Lower lobe of right lung (tissue), 2 donors: ENCODE data around the gene DPYD. TPM values are rescaled to one million over a fixed set of nuclear protein-coding genes. Genes with fewer than 3 reads are reported as not detected.

Source experiments
- ATAC-seq, 2 donors: fragments of 200-7000 bp; cut with Tn5 transposase; one replicate each; pipeline ENCODE4 v1.9.1; 2020 to 2022; ENCODE audit warnings: mild to moderate bottlenecking in 2 of 2, moderate library complexity in 2 of 2
- DNase-seq: peaks from one replicate; pipeline ENCODE4 v3.0.0-alpha.2; 2020
- H3K27ac ChIP-seq: fragments of 200-600 bp; one replicate; pipeline ENCODE4 v1.8.0; 2022
- H3K27me3 ChIP-seq: fragments of 200-600 bp; one replicate; pipeline ENCODE4 v1.8.0; 2022; ENCODE audit warnings: low read depth
- H3K36me3 ChIP-seq: fragments of 200-600 bp; one replicate; pipeline ENCODE4 v1.8.0; 2022; ENCODE audit warnings: mild to moderate bottlenecking
- H3K4me1 ChIP-seq: fragments of 200-600 bp; one replicate; pipeline ENCODE4 v1.8.0; 2022
- H3K4me3 ChIP-seq: fragments of 200-600 bp; one replicate; pipeline ENCODE4 v1.8.0; 2022; ENCODE audit warnings: mild to moderate bottlenecking
- H3K9me3 ChIP-seq: fragments of 200-600 bp; one replicate; pipeline ENCODE4 v1.8.0; 2022
- intact Hi-C: fragments of 100-400 bp; cut with DNase I; formaldehyde crosslinking; loops from one replicate; pipeline ENCODE4 v1.11.0; 2022
- total RNA-seq: library from RNA; stranded (reverse); fragmentation: NEBNext Ultra II Directional; extraction: Animal tissue kit (Norgen Biotek cat#: 25700); gene quantifications from one replicate; pipeline ENCODE4 v1.2.1, GENCODE V29; 2021
- TF ChIP-seq, protein P1 (sequence below): fragments of 200-600 bp; IDR thresholded peaks from one replicate; pipeline ENCODE4 v1.8.0; 2022; ENCODE audit warnings: antibody characterized with exemption, mild to moderate bottlenecking
- donor health status: DM: no; HTN: yes; CAD: no; lungs with severe emphysema.

DPYD gene
- total RNA-seq, 1 donor from 2014 or later = 91.9 TPM

DNA sequence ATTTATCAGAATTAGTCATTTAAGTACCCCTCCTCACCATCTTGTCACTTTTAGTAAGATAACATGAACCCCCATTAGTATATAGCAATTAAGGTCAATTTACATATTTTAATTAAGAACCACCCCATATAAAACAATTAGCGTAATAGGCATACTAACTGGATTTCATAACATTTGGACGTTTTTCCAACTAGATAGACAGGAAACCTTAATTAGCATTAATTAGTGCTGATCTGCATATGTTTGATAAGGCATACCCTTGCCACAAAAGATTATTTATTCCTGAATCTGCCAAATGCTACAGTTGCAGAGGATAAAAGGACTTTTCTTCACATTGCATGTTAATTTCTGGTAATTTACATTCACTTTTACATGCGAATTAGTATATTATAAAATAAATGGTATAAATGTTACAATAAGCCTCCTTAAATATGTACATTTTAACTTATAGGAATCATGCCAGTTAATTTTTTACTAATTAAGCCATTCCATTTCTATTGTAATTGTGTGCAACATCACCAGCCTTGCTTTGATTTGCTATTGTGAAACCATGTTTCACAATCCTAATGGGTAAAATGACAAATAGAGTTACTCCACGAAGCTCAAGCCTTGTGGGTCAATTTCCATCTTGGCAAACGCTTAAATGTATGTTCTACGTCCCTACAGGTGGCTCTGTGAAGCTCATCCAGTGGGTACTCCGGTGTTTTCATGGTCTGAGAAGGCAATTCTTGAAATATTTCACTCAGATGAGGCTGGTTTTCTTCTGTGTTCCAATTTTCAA is 469.6 kb downstream of the DPYD start:
- Histone ChIP-seq H3K36me3 (peaks cover 19% of the 10 kb centered on the region), H3K4me1 (no peaks in the 10 kb centered on the region), H3K27me3 (no peaks in the 10 kb centered on the region), H3K9me3 (no peaks in the 10 kb centered on the region), H3K4me3 (no peak overlapping the region), H3K27ac (no peak overlapping the region)
- TF ChIP-seq, protein P1, sequence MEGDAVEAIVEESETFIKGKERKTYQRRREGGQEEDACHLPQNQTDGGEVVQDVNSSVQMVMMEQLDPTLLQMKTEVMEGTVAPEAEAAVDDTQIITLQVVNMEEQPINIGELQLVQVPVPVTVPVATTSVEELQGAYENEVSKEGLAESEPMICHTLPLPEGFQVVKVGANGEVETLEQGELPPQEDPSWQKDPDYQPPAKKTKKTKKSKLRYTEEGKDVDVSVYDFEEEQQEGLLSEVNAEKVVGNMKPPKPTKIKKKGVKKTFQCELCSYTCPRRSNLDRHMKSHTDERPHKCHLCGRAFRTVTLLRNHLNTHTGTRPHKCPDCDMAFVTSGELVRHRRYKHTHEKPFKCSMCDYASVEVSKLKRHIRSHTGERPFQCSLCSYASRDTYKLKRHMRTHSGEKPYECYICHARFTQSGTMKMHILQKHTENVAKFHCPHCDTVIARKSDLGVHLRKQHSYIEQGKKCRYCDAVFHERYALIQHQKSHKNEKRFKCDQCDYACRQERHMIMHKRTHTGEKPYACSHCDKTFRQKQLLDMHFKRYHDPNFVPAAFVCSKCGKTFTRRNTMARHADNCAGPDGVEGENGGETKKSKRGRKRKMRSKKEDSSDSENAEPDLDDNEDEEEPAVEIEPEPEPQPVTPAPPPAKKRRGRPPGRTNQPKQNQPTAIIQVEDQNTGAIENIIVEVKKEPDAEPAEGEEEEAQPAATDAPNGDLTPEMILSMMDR = no peak
- DNase-seq = no peak
- intact Hi-C loops = no loop called here
- ATAC-seq = no peak

DNA sequence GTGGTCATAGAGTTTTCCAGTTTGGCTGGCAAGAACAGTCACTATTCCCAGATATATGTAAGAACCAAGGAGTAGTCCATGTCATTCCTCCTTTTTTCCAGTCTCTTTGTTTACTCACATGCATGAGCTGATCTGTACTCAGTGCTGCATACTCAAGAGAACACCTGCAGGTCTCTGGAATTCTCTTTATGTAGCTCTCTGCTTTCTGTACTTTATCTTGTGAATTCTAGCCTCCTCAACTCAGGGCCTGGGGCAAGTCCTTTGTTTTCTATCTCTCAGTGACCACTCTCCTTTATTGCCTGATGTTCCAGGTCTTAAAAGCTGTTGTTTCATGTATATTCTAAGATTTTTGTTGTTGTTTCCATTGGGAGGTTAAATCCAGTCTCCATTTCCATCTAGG is 478.9 kb downstream of the DPYD start:
- Histone ChIP-seq H3K27me3 (no peaks in the 10 kb centered on the region), H3K4me3 (no peak overlapping the region), H3K27ac (no peak overlapping the region), H3K4me1 (no peaks in the 10 kb centered on the region), H3K9me3 (no peaks in the 10 kb centered on the region), H3K36me3 (peaks cover 12% of the 10 kb centered on the region)
- ATAC-seq = no peak
- TF ChIP-seq, protein P1 = no peak
- intact Hi-C loops = no loop called here
- DNase-seq = no peak

DNA sequence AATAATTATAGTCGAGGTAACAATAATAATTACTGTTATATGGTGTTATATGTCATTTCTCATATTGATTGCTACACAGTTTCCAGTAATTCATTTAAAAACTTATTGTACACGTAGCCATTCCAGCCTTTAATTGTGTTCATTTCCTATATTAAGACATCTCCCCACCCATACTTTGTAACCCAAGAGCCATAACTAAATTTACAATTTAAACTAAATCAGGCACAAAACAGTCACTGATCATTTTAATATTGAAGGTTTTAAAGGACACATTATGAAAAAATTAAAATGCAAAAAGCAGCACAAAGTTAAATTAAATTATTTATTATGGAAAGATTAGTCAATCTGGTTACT is 487.0 kb downstream of the DPYD start:
- Histone ChIP-seq H3K36me3 (no peaks in the 10 kb centered on the region), H3K27ac (no peak overlapping the region), H3K4me1 (no peaks in the 10 kb centered on the region), H3K27me3 (no peaks in the 10 kb centered on the region), H3K4me3 (no peak overlapping the region), H3K9me3 (no peaks in the 10 kb centered on the region)
- TF ChIP-seq, protein P1 = no peak
- DNase-seq (no peak), ATAC-seq (no peak)
- intact Hi-C loops = no loop called here

DNA sequence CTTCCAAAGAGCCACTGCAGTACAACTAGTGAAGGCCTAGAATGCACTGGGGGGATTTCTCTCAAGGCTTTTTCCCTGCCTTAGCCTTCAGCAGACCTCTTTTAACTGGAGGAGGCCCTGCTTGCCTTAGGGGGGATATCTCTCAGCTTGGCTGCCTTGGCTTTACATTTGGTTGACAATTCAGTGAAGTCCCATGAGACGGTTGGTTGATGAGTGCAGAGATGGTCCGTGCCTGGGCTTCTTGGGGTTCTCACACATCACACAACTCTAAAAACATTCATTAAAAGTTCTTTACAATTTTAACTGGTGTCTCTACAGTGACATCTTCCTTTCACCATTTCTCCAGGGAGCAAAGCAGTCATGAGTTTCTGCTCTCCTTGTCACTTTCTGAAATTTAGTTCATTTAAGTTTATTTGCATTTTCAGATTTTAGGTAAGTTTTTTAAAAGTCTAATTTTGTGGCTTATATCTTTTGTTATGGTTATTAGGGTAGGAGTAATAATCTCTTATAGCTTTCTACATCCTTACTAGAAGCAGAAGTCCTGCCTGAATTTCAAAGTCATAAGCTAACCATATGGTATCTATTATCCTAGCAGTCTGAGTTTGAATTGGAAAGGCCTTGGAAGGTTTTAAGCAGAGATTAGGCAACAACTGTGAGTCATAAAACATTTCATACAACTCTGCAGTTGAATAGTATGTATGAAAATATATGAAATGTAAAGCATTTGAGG is 487.6 kb downstream of the DPYD start:
- Histone ChIP-seq H3K36me3 (no peaks in the 10 kb centered on the region), H3K27ac (no peak overlapping the region), H3K4me3 (no peak overlapping the region), H3K9me3 (no peaks in the 10 kb centered on the region), H3K4me1 (no peaks in the 10 kb centered on the region), H3K27me3 (no peaks in the 10 kb centered on the region)
- no peak for DNase-seq
- ATAC-seq = no peak
- intact Hi-C loops = no loop called here
- TF ChIP-seq, protein P1 = no peak

DNA sequence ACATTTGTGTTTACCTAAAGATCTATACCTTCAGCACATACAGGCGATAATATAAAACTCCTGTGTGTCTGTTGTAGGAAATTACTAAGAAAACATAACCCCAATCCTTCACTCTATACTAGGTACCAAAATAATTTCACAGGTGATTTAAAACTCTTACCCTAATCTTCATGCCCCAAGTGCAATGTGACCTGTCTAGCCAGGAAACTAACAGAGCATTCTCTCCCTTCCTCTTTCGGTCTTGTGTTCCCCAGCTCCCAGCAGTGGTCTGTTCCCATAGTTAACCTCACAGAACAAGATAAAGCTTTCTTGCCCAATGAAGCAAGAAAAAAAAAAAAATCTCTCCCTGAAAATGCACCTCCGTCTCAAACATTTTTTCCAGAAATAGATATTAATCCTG is 493.5 kb downstream of the DPYD start:
- H3K9me3 ChIP-seq = no peaks in the 10 kb centered on the region
- ATAC-seq = no peak
- H3K36me3 ChIP-seq = no peaks in the 10 kb centered on the region
- no peaks in the 10 kb centered on the region for H3K27me3 ChIP-seq
- H3K27ac ChIP-seq = no peak overlapping the region
- intact Hi-C loops = no loop called here
- no peak for DNase-seq
- H3K4me3 ChIP-seq = no peak overlapping the region
- H3K4me1 ChIP-seq = no peaks in the 10 kb centered on the region
- TF ChIP-seq, protein P1 = no peak
